ENCODE measurements around the gene SERPINB2. TPM values are rescaled to one million over a fixed set of nuclear protein-coding genes. Genes with fewer than 3 reads are reported as not detected.

Gene SERPINB2
- total RNA-seq, 1 donor from 2014 or later, result not detected

- Histone ChIP-seq H3K27ac (no peak overlapping the region), H3K79me2 (ENCODE audit: low read depth) (no peaks in the 10 kb centered on the region), H3K4me2 (no peak overlapping the region), H3K27me3 (no peaks in the 10 kb centered on the region), H3K4me3 (no peak overlapping the region), H4K20me1 (ENCODE audit: low read depth) (no peaks in the 10 kb centered on the region), H3K9me3 (ENCODE audit: low read depth) (no peaks in the 10 kb centered on the region), H3K36me3 (no peaks in the 10 kb centered on the region), H3F3A (ENCODE audit: low read depth) (no peaks in the 10 kb centered on the region), H3K9ac (no peak overlapping the region), H2AFZ (replicated peaks) (no peak overlapping the region), H3K4me1 (no peaks in the 10 kb centered on the region)
- Mint-ChIP-seq H3K4me1 (no peaks in the 10 kb centered on the region), H3K4me3 (no peak overlapping the region), H3K27me3 (ENCODE audit: insufficient read depth, low read depth) (peaks cover 2% of the 10 kb centered on the region), H3K27ac (no peak overlapping the region), H3K9me3 (no peaks in the 10 kb centered on the region), H3K36me3 (no peaks in the 10 kb centered on the region)
- TF ChIP-seq, protein P1, sequence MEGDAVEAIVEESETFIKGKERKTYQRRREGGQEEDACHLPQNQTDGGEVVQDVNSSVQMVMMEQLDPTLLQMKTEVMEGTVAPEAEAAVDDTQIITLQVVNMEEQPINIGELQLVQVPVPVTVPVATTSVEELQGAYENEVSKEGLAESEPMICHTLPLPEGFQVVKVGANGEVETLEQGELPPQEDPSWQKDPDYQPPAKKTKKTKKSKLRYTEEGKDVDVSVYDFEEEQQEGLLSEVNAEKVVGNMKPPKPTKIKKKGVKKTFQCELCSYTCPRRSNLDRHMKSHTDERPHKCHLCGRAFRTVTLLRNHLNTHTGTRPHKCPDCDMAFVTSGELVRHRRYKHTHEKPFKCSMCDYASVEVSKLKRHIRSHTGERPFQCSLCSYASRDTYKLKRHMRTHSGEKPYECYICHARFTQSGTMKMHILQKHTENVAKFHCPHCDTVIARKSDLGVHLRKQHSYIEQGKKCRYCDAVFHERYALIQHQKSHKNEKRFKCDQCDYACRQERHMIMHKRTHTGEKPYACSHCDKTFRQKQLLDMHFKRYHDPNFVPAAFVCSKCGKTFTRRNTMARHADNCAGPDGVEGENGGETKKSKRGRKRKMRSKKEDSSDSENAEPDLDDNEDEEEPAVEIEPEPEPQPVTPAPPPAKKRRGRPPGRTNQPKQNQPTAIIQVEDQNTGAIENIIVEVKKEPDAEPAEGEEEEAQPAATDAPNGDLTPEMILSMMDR (IDR thresholded peaks at IDR 0.05), result no peak
- no peak for TF ChIP-seq EZH2phosphoT487 (IDR thresholded peaks at IDR 0.05)
- no peak for TF ChIP-seq EZH2 (IDR thresholded peaks at IDR 0.05)
- no peak for DNase-seq (ENCODE audit: low spot score)
Measured at GRCh38 chr18:63872586-63872985, 14.9 kb upstream of the SERPINB2 start.

DNA sequence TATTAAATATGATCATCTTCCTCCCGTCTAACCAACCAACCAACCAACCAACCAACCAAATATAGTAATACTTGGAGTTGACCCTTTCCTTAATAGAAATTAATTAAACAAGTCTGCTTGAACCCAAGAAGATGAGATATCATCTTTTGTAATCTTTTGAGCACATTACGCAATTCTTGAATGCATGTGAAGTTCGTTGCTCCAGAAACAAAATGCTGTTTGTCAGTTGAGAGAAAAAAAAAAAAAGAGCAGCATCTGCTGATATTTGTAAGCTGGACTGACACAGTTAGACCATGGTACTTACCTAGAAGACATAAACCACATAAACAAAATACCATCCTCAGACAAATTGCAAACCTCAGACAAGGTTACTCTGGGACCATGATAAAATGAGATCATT is 9.2 kb upstream of the SERPINB2 start:
- no peaks in the 10 kb centered on the region for H3K36me3 Mint-ChIP-seq
- no peaks in the 10 kb centered on the region for H3F3A ChIP-seq (ENCODE audit: low read depth)
- H3K27ac ChIP-seq, result no peak overlapping the region
- H3K4me3 ChIP-seq, result no peak overlapping the region
- H2AFZ ChIP-seq (replicated peaks), result no peak overlapping the region
- H3K79me2 ChIP-seq (ENCODE audit: low read depth), result no peaks in the 10 kb centered on the region
- no peak overlapping the region for H3K4me3 Mint-ChIP-seq
- no peaks in the 10 kb centered on the region for H3K9me3 ChIP-seq (ENCODE audit: low read depth)
- H3K4me1 ChIP-seq, result no peaks in the 10 kb centered on the region
- no peak for DNase-seq (ENCODE audit: low spot score)
- peaks cover 2% of the 10 kb centered on the region for H3K27me3 Mint-ChIP-seq (ENCODE audit: insufficient read depth, low read depth)
- H3K9ac ChIP-seq, result no peak overlapping the region
- no peaks in the 10 kb centered on the region for H3K4me1 Mint-ChIP-seq
- H3K36me3 ChIP-seq, result no peaks in the 10 kb centered on the region
- no peaks in the 10 kb centered on the region for H3K9me3 Mint-ChIP-seq
- no peak overlapping the region for H3K27ac Mint-ChIP-seq
- no peaks in the 10 kb centered on the region for H3K27me3 ChIP-seq
- TF ChIP-seq, protein P1 (IDR thresholded peaks at IDR 0.05), result no peak
- TF ChIP-seq EZH2phosphoT487 (IDR thresholded peaks at IDR 0.05), result no peak
- TF ChIP-seq EZH2 (IDR thresholded peaks at IDR 0.05), result no peak
- no peaks in the 10 kb centered on the region for H4K20me1 ChIP-seq (ENCODE audit: low read depth)
- H3K4me2 ChIP-seq, result no peak overlapping the region

DNA sequence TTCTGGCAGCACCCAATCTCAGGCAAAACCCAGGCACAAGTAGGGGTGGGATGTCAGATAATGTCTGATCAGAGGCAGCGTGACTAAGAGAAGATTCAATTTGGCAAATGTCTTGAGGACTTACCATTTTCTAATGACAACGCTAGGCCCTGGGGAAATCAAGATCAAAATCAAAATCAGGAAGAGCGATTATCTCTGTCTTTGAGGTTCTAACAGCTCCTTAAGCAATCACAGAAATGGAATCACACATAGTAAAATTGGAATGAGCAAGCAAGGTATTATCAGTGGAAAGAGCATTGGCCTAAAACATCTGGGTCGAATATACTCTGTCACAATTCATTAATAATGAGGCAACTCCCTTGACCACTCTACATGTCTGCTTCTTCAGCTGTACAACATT is 8.6 kb upstream of the SERPINB2 start:
- H3K36me3 Mint-ChIP-seq, result no peaks in the 10 kb centered on the region

More for the DNA sequence above, 8.6 kb upstream of the SERPINB2 start:
- Mint-ChIP-seq H3K4me1 (no peaks in the 10 kb centered on the region), H3K27me3 (ENCODE audit: insufficient read depth, low read depth) (peaks cover 2% of the 10 kb centered on the region), H3K9me3 (no peaks in the 10 kb centered on the region), H3K4me3 (no peak overlapping the region), H3K27ac (no peak overlapping the region)
- Histone ChIP-seq H3K4me1 (no peaks in the 10 kb centered on the region), H3K79me2 (ENCODE audit: low read depth) (no peaks in the 10 kb centered on the region), H2AFZ (replicated peaks) (no peak overlapping the region), H3K9me3 (ENCODE audit: low read depth) (no peaks in the 10 kb centered on the region), H3K27ac (no peak overlapping the region), H3K4me3 (no peak overlapping the region), H4K20me1 (ENCODE audit: low read depth) (no peaks in the 10 kb centered on the region), H3K36me3 (no peaks in the 10 kb centered on the region), H3K9ac (no peak overlapping the region), H3K4me2 (no peak overlapping the region), H3K27me3 (no peaks in the 10 kb centered on the region), H3F3A (ENCODE audit: low read depth) (no peaks in the 10 kb centered on the region)
- no peak for TF ChIP-seq EZH2phosphoT487 (IDR thresholded peaks at IDR 0.05)
- TF ChIP-seq, protein P1 (IDR thresholded peaks at IDR 0.05), result no peak
- no peak for TF ChIP-seq EZH2 (IDR thresholded peaks at IDR 0.05)
- no peak for DNase-seq (ENCODE audit: low spot score)
